SK-MEL-5 (cell line): ENCODE measurements around the gene SARS2. TPM values are rescaled to one million over a fixed set of nuclear protein-coding genes. Genes with fewer than 3 reads are reported as not detected.
"Not testable (repeated sequence)": the region's sequence is repeated elsewhere in the genome, so short reads cannot be mapped to it uniquely, and the experiment has no call there.

Source experiments
- DNase-seq: peaks from one replicate; pipeline ENCODE4 v3.0.0-alpha.2; 2016; ENCODE audit warnings: low read depth, low spot score
- in situ Hi-C: cut with HindIII; loops from 2 replicates; pipeline ENCODE4 v1.10.0; 2016; ENCODE audit warnings: low sequenced_read_pairs, high pct_unique_total_duplicates, low pct_unique_long_range_greater_than_20kb
- polyA plus RNA-seq, 2 experiments: library from polyadenylated mRNA; depleted of rRNA; stranded (reverse); fragments of >200 nt; gene quantifications; 2 replicates each; pipeline ENCODE4 v1.2.3, GENCODE V29; 2015
- total RNA-seq: library from RNA; depleted of rRNA; stranded (reverse); fragments of >200 nt; shearing (Covaris generic); gene quantifications from 2 replicates; pipeline ENCODE4 v1.2.3, GENCODE V29; 2014; rRNA removed

Gene SARS2, protein sequence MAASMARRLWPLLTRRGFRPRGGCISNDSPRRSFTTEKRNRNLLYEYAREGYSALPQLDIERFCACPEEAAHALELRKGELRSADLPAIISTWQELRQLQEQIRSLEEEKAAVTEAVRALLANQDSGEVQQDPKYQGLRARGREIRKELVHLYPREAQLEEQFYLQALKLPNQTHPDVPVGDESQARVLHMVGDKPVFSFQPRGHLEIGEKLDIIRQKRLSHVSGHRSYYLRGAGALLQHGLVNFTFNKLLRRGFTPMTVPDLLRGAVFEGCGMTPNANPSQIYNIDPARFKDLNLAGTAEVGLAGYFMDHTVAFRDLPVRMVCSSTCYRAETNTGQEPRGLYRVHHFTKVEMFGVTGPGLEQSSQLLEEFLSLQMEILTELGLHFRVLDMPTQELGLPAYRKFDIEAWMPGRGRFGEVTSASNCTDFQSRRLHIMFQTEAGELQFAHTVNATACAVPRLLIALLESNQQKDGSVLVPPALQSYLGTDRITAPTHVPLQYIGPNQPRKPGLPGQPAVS
- total RNA-seq = 19.0 and 22.7 TPM in 2 replicates
- 30.7 and 42.5 TPM in 2 replicates for polyA plus RNA-seq (2015; cell fraction: cytosol; rRNA removed)
- 192 and 264 TPM in 2 replicates for polyA plus RNA-seq (2015; cell fraction: nucleus; rRNA removed)

DNA sequence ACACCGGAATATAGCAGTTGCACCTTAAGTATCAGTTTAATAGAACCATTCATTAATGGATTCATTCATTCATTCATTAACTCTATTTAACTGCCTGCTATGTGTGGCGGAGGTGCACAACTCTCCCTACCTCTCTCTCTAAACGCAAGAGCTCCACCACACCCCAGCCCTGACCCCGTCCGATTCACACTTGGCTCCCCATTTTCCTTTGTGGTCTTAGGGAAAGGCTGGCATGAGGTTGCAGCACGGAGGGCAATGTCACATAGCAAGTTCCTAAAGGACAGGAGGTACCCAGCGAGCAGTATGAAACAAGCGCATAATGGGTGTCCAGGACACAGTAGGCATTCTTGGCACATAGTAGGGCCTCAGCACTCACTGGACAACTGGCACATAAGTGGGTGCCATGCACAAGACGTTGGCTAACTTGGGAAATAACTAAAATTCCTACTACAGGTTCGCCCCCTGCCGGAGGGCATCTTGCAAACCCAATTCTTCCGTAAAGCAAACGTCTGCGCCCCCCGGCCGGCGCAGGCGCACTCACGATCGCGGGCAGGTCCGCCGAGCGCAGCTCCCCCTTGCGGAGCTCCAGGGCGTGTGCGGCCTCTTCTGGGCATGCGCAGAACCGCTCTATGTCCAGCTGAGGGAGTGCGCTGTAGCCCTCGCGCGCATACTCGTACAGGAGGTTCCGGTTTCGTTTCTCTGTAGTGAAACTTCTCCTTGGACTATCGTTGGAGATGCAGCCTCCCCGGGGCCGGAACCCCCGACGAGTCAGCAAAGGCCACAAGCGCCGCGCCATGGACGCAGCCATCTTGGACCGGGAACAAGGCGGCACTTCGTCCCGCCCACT, at the start of gene SARS2:
Gene SARS2 (minus strand): TSS at position 835 of the 847 bp plus-strand sequence. CDS start 27 bp downstream, at position 808.
- in situ Hi-C loops = no loop called here

DNA sequence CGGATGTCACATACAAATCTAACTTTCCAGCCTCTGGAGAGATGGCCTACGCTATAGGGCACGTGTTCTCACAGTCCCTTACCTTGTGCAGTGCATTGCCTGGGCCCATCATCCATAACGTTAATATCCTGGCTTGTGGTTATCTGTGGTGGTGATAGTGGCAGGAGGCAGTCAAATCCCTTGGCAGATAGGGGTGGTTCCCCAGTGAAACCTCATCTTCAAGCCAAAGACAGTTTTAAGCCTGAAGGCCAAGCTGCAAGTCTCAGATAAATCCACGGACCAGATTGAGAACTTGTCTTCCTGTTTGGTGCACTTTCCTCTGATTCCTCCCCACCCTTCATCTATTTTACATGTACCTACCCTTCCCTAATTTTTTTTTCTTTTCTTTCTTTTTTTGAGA, 49.2 kb upstream of the SARS2 start:
- in situ Hi-C loops = no loop called here

More for the DNA sequence above, at the start of gene SARS2:
- peak; percentile 91 for DNase-seq

DNA sequence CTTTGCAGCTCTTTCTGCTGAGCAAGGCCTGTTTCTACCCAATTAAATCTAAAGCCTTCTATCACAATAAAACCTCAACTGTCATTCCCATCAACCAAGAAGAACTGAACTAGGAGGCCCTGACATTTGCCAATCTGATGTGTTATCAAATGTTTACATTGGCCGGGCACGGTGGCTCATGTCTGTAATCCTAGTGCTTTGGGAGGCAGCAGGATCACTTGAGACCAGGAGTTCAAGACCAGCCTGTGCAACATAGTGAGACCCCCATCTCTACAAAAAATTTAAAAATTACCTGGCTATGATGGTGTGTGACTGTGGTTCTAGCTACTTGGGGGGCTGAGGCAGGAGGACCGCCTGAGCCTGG, 47.7 kb upstream of the SARS2 start:
- in situ Hi-C loops = no loop called here
- no peak for DNase-seq

More for the DNA sequence above, 49.2 kb upstream of the SARS2 start:
- DNase-seq = no peak

DNA sequence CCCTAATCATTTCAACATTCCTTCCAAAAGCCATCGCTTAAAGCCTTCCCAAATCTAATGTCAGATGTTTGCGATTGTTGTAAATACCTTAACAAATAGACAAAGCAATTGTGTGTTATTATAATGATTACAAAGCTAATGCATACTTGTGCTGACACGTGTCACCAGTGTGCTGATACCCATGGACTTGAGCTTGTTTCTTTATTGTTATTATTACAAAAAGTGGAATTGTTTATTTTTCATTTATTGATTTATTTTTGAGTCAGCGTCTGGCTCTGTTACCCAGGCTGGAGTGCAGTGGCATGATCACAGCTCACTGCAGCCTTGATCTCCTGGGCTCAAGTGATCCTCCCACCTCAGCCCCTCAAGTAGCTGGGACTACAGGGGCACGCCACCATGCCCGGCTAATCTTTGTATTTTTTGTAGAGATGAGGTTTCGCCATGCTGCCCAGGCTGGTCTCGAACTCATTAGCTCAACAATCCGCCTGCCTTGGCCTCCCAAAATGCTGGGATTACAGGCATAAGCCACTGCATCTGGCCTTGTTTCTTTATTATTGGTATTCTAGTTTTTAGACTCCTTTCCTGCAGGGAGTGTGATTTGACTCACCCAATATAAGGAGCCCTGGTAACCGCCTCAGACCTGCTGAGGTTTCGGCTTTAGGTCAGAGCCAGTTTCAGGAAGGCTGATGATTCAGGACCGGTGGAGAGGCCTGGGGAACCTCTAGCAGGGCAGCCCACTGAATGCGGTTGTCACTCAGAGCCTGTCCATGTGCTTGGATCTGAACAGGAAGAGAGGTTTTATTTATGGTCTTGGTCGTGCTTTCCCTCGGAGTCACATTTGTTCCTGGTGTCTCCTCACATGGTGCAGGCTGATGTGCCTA, 47.1 kb upstream of the SARS2 start:
- in situ Hi-C loops = no loop called here
- DNase-seq = peak; percentile 15

DNA sequence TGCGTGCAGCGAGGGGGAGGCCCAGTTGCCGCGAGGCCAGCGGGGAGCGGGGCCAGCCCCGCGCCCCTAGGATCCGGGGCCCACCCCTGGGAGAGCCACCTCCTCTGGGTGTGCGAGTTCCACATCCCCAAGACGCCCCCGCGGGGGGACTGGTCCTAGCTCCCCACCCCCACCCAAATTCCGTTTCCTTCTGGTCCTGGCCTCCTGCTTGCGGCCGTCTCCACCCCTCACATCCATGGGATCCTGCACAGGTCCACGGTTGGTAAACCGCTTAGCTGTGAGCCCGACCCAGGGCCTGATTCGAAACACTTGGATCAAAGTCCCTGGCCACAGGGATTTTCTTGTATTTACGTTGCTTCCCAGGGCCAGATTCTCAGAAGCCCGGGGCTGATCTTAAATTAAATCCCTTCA, 45.3 kb upstream of the SARS2 start:
- peak; percentile 51 for DNase-seq
- in situ Hi-C loops = no loop called here

DNA sequence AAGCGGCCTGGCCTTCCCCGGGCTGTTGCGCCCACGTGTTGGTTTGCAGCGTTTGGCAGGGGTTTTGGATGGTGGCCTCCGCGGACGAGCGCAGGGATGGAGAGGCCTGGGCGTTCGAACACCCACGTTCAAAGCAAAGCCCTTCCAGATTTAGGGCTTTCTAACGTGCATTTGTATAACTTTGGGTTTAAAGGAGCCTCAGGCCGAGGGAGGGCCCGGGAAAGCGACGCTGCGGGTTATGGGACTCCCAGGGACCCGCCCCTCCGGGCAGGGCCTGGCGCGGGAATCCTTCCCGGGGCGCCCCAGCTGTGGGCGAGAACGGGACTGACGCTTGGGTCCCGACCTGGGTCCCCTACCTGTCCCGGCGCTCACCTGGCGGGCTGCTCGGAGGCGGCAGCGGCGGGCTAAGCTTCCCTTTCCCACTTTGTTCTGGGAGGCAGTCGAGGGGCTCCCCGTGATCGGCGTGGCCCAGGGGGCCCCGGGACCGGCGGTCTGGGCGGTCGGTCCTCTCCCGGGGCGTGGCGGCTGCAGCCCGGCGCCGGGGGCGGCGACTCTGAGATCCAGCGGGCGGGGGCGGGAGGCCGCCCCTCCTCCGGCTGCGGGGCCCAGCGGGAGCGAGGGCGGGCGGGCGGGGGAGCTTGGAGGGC, 44.8 kb upstream of the SARS2 start, which contains the start of gene FBXO17:
Gene FBXO17 (minus strand): TSS at position 529 of the 647 bp plus-strand sequence. CDS start 25,423 bp downstream, outside the sequence.
- in situ Hi-C loops = no loop called here
- peak; percentile 52 for DNase-seq

DNA sequence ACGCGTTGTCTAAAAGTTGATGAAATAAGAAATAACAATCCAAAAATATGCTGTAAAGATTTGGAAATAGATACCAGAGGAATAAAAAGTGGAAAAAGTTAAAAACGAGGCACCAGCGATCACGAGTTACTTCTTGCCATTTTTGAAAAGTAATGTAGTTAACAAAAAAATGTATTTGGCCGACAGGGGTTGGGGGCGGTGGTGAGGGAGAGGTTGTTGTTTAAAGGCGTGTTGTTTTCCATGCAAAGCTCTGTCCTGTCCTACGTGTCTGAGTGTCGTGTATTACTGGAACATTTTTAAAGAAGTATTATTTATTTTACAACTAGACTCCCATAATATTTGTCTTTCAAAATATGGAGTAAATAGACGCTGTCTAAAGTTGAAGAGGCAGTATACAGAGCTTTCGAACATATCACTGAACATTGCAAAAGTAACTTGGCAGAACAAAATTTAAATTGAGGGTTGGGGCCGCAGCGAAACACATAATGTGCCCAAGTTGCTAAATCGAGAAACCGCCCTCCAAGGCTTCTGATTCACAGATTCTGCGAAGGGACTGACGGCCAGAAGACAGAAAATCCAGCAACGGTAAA, 44.2 kb upstream of the SARS2 start:
- in situ Hi-C loops = no loop called here
- DNase-seq = no peak

DNA sequence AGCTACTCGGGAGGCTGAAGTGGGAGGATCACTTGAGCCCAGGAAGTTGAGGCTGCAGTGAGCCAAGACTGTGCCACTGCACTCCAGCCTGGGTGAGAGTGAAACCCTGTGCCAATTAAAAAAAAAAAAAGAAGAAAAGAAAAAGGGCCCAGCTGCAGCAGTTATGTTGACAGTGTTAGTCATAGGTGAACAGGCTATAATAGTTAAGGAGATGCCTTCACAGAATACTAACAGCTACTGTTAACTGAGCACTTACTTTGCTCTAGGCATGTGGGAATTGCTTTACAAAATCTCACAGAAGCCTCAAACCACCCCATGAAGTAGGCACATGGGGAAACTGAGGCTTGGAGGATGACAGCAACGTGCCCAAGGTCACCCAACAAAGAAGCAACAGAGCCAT, 41.1 kb upstream of the SARS2 start:
- in situ Hi-C loops = no loop called here
- no peak for DNase-seq

DNA sequence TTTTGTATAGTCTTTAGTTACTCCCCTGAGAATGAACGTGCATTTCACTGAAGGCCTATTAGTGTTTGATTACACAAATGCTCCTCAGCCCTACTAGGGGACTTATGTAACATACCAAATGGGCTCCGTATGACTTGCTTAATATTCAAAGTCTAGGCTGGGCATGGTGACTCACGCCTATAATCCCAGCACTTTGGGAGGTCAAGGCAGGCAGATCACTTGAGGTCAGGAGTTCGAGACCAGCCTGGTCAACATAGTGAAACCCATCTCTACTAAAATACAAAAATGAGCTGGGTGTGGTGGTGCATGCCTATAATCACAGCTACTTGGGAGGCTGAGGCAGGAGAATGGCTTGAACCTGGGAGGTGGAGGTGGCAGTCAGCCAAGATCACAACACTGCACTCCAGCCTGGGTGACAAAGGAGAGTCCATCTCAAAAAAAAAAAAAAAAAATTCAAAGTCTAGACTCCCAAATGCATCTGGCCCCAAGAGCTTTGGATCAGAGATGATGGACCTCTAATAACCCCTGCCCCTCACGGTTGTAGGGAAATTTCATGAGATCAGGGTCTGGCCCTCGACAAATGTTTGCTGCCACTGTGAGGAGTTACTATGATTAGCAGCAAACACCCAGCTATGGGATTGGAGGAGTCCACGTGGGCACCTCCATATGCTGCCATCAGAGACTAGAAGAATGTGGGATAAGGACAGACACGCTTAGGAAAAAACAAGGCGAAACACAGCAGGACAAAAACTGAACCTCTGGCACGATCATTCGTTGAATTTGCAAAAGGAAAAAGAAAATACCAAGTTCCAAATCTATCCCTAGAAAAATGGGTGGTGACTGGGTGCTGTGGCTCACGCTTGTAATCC, 40.3 kb upstream of the SARS2 start:
- in situ Hi-C loops = no loop called here
- DNase-seq = no peak

DNA sequence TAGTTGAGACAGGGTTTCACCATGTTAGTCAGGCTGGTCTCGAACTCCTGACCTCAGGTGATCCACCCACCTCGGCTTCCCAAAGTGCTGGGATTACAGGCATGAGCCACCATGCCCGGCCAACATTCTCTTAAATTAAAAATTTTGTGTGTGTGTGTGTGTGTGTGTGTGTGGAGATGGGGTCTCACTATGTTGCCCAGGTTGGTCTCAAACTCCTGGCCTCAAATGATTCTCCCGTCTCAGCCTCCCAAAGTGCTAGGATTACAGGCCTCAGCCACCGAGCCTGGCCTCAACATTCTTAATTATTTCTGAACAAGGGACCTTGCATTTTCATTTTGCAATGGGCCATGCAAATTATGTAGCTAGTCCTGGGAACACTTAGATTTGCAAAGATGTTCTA, 35.6 kb upstream of the SARS2 start:
- in situ Hi-C loops, DNase-seq: not testable (repeated sequence)

DNA sequence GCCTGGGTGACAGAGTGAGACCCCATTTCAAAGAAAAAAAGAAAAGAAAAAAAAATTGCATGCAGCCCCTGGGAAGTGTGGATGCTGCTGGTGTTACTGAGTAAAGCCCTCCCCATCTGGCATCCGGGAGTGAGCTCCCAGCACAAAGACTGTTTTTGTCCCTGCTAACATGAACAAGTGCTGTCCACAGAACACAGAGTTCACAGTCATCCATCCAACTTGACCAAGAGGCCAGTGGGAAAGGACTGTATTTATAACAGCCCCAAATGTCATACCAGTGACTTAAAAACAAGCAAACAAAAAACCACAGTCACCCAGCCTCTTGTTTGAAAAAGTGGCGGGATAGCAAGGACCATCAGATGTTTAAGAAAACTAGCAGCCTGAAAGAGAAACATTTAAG, 34.2 kb upstream of the SARS2 start:
- peak; percentile 73 for DNase-seq
- in situ Hi-C loops = no loop called here

DNA sequence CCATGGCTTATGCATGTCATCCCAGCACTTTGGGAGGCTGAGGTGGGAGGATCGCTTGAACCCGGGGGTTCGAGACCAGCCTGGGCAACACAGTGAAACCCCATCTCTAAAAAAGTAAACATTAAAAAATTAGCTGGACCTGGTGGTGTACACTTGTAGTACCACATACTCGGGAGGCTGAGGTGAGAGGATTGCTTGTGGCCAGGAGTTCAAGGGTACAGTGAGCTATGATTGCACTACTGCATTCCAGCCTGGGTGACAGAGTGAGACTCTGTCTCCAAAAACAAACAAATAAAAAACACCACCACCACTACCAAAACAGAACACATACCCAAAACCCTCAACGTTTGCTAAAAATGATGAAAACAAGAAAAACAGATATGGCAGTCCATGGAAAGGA, 29.1 kb upstream of the SARS2 start:
- no peak for DNase-seq
- in situ Hi-C loops = no loop called here

DNA sequence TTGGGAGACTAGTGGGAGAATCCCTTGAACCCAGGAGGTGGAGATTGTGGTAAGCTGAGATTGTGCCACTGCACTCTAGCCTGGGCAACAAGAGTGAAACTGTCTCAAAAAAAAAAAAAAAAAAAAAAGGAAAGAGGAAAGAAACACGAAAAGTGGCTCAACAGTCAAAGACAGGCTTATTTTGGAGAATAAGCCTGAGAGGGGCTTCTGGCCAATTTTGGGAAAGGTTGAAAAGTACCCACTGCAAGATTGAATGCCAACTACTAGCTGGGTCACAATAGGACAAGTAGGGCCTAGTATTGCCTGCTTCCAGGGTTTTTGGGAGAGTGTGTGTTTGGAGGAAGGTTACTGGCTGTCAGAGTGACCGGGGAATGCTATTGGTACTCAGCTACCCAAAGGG, 27.7 kb upstream of the SARS2 start:
- in situ Hi-C loops = no loop called here
- no peak for DNase-seq

DNA sequence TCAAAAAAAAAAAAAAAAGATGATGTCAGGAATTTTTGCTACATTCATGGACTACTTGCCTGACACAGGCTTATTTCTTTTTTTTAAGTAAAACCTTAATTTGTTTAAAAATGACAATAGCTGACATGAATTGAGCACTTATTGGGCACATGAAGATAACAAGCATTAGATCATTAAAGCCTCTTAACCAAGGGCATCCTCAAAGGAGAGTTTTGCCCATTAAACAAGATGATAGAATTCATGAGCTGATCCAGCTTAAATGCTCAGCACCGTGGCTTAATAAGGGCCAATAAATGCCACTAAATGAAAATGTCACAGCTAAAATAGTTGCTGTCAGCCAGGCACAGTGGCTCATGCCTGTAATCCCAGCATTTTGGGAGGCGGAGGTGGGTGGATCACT, 25.7 kb upstream of the SARS2 start:
- in situ Hi-C loops = no loop called here
- no peak for DNase-seq

DNA sequence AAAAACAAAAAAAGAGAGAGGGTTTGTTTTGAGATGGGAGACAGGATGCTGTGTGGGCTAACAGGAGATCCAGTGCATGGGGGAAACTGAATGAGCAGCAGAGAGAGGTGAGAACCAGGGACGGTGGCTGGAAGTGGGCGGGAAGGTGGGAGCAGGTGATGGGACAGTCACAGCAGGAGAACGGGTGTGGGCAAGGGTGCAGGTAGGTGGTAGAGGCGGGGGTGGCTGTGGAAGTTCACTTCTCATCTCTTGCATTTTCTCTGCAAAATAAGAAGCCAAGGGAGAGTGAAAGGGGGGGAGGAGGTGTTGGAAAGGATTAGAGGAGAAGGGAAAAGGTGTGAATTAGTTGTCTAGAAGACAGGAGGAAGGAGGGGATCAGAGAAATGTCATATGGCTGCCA, 23.1 kb upstream of the SARS2 start:
- no peak for DNase-seq
- in situ Hi-C loops = no loop called here
